Sigmoid colon (tissue), 7 donors: Measurements from ENCODE around the gene MMP17. TPM values are rescaled to one million over a fixed set of nuclear protein-coding genes. Genes with fewer than 3 reads are reported as not detected.
"Not testable (repeated sequence)": the region's sequence is repeated elsewhere in the genome, so short reads cannot be mapped to it uniquely, and the experiment has no call there.

Source experiments
- DNase-seq: peaks from one replicate; pipeline ENCODE4 v3.0.0-alpha.2; 2019
- H3K27ac ChIP-seq, 4 donors: fragments of 200-600 bp; sonication (generic); one replicate each; pipeline ENCODE4 v1.5.1; 2016 to 2019; ENCODE audit warnings: mild to moderate bottlenecking in 1 of 4
- H3K27me3 ChIP-seq, 3 donors: fragments of 200-600 bp; sonication (generic); one replicate each; pipeline ENCODE4 v1.5.1; 2019; ENCODE audit warnings: mild to moderate bottlenecking in 1 of 3
- H3K36me3 ChIP-seq, 4 donors: fragments of 200-600 bp; sonication (generic); one replicate each; pipeline ENCODE4 v1.5.1; 2016 to 2019
- H3K4me1 ChIP-seq, 4 donors: fragments of 200-600 bp; sonication (generic); one replicate each; pipeline ENCODE4 v1.5.1; 2017 to 2019
- H3K4me3 ChIP-seq, 4 donors: fragments of 200-600 bp; sonication (generic); one replicate each; pipeline ENCODE4 v1.5.1; 2017 to 2019; ENCODE audit warnings: mild to moderate bottlenecking in 2 of 4, moderate library complexity in 1 of 4
- H3K9me3 ChIP-seq, 4 donors: fragments of 200-600 bp in 3 of 4; sonication (generic) in 3 of 4; one replicate each; pipeline versions ENCODE4 v1.5.1 to v1.6.1; 2013 to 2019
- CTCF ChIP-seq, 4 experiments: fragments of 450-650 bp in 3 of 4; fragments of 200-600 bp in 1 of 4; IDR thresholded peaks; one replicate each; pipeline ENCODE4 v1.5.1; 2016 to 2019; ENCODE audit warnings: antibody characterized with exemption in 4 of 4, mild to moderate bottlenecking in 3 of 4, moderate library complexity in 2 of 4
- EP300 ChIP-seq, 4 donors: sonication (generic); formaldehyde crosslinking; IDR thresholded peaks; one replicate each; pipeline ENCODE4 v1.6.1; 2017; ENCODE audit warnings: antibody characterized with exemption in 4 of 4
- POLR2A ChIP-seq, 2 donors: fragments of 450-650 bp; IDR thresholded peaks; one replicate each; pipeline ENCODE4 v1.6.1; 2016; ENCODE audit warnings: antibody characterized with exemption in 2 of 2, mild to moderate bottlenecking in 2 of 2, moderate library complexity in 2 of 2
- POLR2AphosphoS5 ChIP-seq, 4 donors: sonication (generic); formaldehyde crosslinking; IDR thresholded peaks; one replicate each; pipeline ENCODE4 v1.6.1; 2017; ENCODE audit warnings: antibody characterized with exemption in 4 of 4
- WGBS, 2 donors: extraction: QIAGEN DNeasy Blood & Tissue Kit; methylation state at CpG; one replicate each; pipeline ENCODE4 v1.1.7; 2013; 5-methylcytosine and 5-hydroxymethylcytosine counted together
- intact Hi-C: fragments of 100-400 bp; cut with DNase I; formaldehyde crosslinking; loops from one replicate; pipeline ENCODE4 v1.15.1; 2023
- polyA plus RNA-seq, 3 donors: library from polyadenylated mRNA; stranded (reverse); fragments of 200-250 nt; gene quantifications; one replicate each; pipeline ENCODE4 v1.2.3, GENCODE V29; 2013
- total RNA-seq, 4 donors: library from RNA; depleted of rRNA; stranded (reverse); fragments of >200 nt; gene quantifications; one replicate each; pipeline ENCODE4 v1.1.0, GENCODE V29; 2016
- donor health status: healthy with polysubstance abuse.
- donor health status: Bipolar disorder and iron deficiency.
- donor health status: healthy.

The MMP17 gene
- total and polyA plus RNA-seq, 7 donors, result 0.60 to 7.1 (median 4.9) TPM; not detected in 1

DNA sequence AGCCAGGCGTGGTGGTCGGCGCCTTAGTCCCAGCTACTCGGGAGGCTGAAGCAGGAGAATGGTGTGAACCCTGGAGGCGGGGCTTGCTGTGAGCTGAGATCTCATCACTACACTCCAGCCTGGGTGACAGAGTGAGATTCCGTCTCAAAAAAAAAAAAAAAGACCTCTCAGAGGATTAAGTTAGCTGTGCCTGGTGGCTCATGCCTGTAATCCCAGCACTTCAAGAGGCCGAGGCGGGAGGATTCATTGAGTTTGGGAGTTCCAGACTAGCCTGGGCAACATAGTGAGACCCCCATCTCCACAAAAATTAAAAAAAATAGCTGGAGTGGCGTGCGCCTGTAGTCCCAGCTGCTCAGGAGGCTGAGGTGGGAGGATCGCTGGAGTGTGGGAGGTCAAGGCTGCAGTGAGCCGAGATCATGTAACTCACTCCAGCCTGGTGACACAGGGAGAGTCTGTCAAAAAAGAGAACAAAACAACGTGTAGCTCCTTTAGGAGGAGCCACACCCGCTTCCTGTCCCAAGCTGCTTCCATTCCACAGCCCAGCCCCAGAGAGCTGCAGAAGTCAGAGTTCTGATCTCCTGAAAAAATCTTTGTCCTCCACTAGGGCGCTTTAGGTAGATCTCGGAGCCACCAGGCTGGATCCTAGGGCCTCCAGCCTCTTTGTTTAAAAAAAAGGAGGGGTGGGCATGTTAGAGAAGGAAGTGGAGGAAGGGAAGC lies 54.8 kb downstream of the MMP17 start:
- no peak for DNase-seq
- intact Hi-C loops, result no loop called here
- H3K4me1 ChIP-seq, result no peaks in the 10 kb centered on the region
- H3K27ac ChIP-seq, result no peak overlapping the region
- peaks cover 0 to 5% (median 2%) of the 10 kb centered on the region in 4 donors for H3K9me3 ChIP-seq
- no peak overlapping the region for H3K4me3 ChIP-seq
- no peaks in the 10 kb centered on the region for H3K36me3 ChIP-seq
- 79 to 80% methylated on average over 16 of the region's 16 CpGs for WGBS, 2 donors
- H3K27me3 ChIP-seq, result no peaks in the 10 kb centered on the region
- TF ChIP-seq POLR2AphosphoS5 (IDR thresholded peaks at IDR 0.05) (no peak), POLR2A (IDR thresholded peaks at IDR 0.05) (no peak), CTCF (IDR thresholded peaks at IDR 0.05) (no peak), EP300 (IDR thresholded peaks at IDR 0.05) (no peak)

DNA sequence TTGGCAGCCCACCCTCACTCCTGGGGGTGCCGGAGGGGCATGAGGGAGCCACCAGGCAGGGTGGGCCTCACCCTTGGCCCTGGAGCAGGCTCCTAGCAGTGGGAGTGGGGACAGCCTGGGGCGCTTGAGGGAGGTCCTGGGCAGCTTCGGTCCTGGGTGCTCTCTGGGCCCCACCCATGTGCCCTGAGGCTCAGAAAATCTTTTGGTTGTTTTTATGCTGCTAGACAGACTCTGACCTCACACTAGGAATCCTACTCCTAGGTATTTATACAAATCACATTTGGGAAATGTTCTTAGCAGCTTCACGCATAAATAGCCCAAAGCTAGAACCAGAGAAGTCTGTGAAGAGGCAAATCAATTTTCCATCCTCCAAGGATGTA lies 55.3 kb downstream of the MMP17 start:
- WGBS, 2 donors, result 85 to 90% methylated on average over 4 of the region's 4 CpGs
- no peak for DNase-seq
- H3K36me3 ChIP-seq, result no peaks in the 10 kb centered on the region
- TF ChIP-seq POLR2AphosphoS5 (IDR thresholded peaks at IDR 0.05) (no peak), EP300 (IDR thresholded peaks at IDR 0.05) (no peak), CTCF (IDR thresholded peaks at IDR 0.05) (no peak), POLR2A (IDR thresholded peaks at IDR 0.05) (no peak)
- no peak overlapping the region for H3K27ac ChIP-seq
- no peaks in the 10 kb centered on the region for H3K27me3 ChIP-seq
- H3K4me1 ChIP-seq, result no peaks in the 10 kb centered on the region
- intact Hi-C loops, result no loop called here
- H3K9me3 ChIP-seq, result peaks cover 0 to 5% (median 2%) of the 10 kb centered on the region in 4 donors
- H3K4me3 ChIP-seq, result no peak overlapping the region

DNA sequence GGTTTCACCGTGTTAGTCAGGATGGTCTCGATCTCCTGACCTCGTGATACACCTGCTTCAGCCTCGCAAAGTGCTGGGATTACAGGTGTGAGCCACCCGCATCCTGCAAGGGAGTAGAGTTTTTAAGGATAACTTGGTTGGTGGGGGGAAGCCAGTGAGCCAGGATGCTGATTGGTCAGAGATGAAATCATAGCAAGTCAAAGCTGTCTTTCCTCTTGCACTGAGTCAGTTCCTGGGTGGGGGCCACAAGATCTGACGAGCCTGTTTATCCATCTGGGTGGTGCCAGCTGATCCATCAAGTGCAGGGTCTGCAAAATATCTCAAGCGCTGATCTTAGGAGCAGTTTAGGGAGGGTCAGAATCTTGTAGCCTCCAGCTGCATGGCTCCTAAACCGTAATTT lies 56.9 kb downstream of the MMP17 start:
- H3K36me3 ChIP-seq, H3K27ac ChIP-seq, intact Hi-C loops, DNase-seq, H3K4me1 ChIP-seq, H3K4me3 ChIP-seq, H3K27me3 ChIP-seq, H3K9me3 ChIP-seq: not testable (repeated sequence)
- 89 to 90% methylated on average over 8 of the region's 8 CpGs for WGBS, 2 donors

- no peaks in the 10 kb centered on the region for H3K27me3 ChIP-seq
- peaks cover 0 to 5% (median 2%) of the 10 kb centered on the region in 4 donors for H3K9me3 ChIP-seq
- no peak overlapping the region for H3K27ac ChIP-seq
- intact Hi-C loops, result no loop called here
- H3K36me3 ChIP-seq, result no peaks in the 10 kb centered on the region
- TF ChIP-seq POLR2AphosphoS5 (IDR thresholded peaks at IDR 0.05), result no peak
- TF ChIP-seq CTCF (IDR thresholded peaks at IDR 0.05), result no peak
- no peak for TF ChIP-seq EP300 (IDR thresholded peaks at IDR 0.05)
- TF ChIP-seq POLR2A (IDR thresholded peaks at IDR 0.05), result no peak
- no peaks in the 10 kb centered on the region for H3K4me1 ChIP-seq
- no peak overlapping the region for H3K4me3 ChIP-seq
- no peak for DNase-seq
- 90 to 94% methylated on average over 7 of the region's 7 CpGs for WGBS, 2 donors
These were observed 57.4 kb downstream of the MMP17 start for GRCh38 chr12:131885543-131886057.

DNA sequence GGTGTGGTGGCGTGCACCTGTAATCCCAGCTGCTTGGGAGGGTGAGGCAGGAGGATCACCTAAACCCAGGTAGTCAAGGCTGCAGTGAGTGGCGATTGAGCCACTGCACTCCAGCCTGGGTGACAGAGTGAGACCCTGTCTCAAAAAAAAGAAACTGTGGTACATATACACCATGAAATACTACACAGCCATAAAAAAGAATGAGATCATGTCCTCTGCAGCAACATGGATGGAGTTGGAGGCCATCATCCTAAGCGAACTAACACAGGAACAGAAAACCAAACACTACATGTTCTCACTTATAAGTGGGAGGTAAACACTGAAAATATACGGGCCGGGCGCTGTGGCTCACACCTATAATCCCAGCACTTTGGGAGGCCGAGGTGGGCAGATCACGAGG lies 63.5 kb downstream of the MMP17 start:
- not testable (repeated sequence) for DNase-seq, H3K9me3 ChIP-seq, H3K27ac ChIP-seq, H3K36me3 ChIP-seq, H3K4me3 ChIP-seq, H3K27me3 ChIP-seq
- 82 to 84% methylated on average over 8 of the region's 8 CpGs for WGBS, 2 donors
- intact Hi-C loops, result loop anchor here (10.0 kb wide), 2 partner anchors 183 to 433 kb away; partner anchors contain the start of gene GALNT9
- H3K4me1 ChIP-seq, result peaks cover 0 to 18% (median 12%) of the 10 kb centered on the region in 4 donors
